CD14-positive monocyte (primary cell): ENCODE results near the gene GSK3A. TPM values are rescaled to one million over a fixed set of nuclear protein-coding genes. Genes with fewer than 3 reads are reported as not detected.

Experiments used
- DNase-seq, 3 donors: peaks; one replicate each; pipeline ENCODE4 v3.0.0-alpha.2; 2011 to 2022
- H2AFZ ChIP-seq: 2 replicates; pipeline ENCODE4 v1.6.0; 2012; ENCODE audit warnings: mild to moderate bottlenecking, low read depth, low read length, inconsistent platforms; ENCODE audit not compliant: insufficient read depth, poor library complexity, severe bottlenecking
- H3K27ac ChIP-seq, 2 donors: 1 replicate in 1 of 2; 2 replicates in 1 of 2; pipeline ENCODE4 v1.5.1; 2012 to 2013; ENCODE audit warnings: low read length in 2 of 2, control low read depth in 1 of 2, inconsistent platforms in 1 of 2, low read depth in 1 of 2, mild to moderate bottlenecking in 1 of 2
- H3K27me3 ChIP-seq, 2 donors: one replicate each; pipeline versions ENCODE4 v1.6.0 to v1.6.1; 2011 to 2013; ENCODE audit warnings: low read length in 2 of 2; ENCODE audit not compliant: control insufficient read depth in 2 of 2, insufficient read depth in 2 of 2
- H3K36me3 ChIP-seq, 2 donors: replicated peaks in 1 of 2; 1 replicate in 1 of 2; 2 replicates in 1 of 2; pipeline versions ENCODE4 v1.5.1 to v1.6.1; 2012 to 2013; ENCODE audit warnings: low read length in 2 of 2, control low read depth in 1 of 2, inconsistent platforms in 1 of 2, mild to moderate bottlenecking in 1 of 2; ENCODE audit not compliant: insufficient read depth in 2 of 2, control insufficient read depth in 1 of 2
- H3K4me1 ChIP-seq, 2 donors: 1 replicate in 1 of 2; 2 replicates in 1 of 2; pipeline versions ENCODE4 v1.5.1 to v1.6.1; 2012 to 2013; ENCODE audit warnings: low read length in 2 of 2, control low read depth in 1 of 2, inconsistent platforms in 1 of 2, mild to moderate bottlenecking in 1 of 2, moderate library complexity in 1 of 2; ENCODE audit not compliant: insufficient read depth in 2 of 2, control insufficient read depth in 1 of 2
- H3K4me2 ChIP-seq: replicated peaks from 2 replicates; pipeline ENCODE3; 2012; ENCODE audit warnings: low read length, moderate library complexity, mild to moderate bottlenecking; ENCODE audit not compliant: poor library complexity, severe bottlenecking; ENCODE audit errors: extremely low read depth
- H3K4me3 ChIP-seq, 3 experiments: fragments of 200-600 bp in 1 of 3; sonication (generic) in 1 of 3; replicated peaks in 1 of 3; 1 replicate in 2 of 3; 2 replicates in 1 of 3; pipeline ENCODE4 v1.5.1; 2011 to 2013; ENCODE audit warnings: low read length in 3 of 3, mild to moderate bottlenecking in 3 of 3, control low read depth in 2 of 3, low read depth in 2 of 3, inconsistent platforms in 1 of 3, moderate library complexity in 1 of 3
- H3K79me2 ChIP-seq: 2 replicates; pipeline ENCODE4 v1.6.0; 2012; ENCODE audit warnings: mild to moderate bottlenecking, control low read depth, inconsistent platforms, low read length, moderate library complexity; ENCODE audit not compliant: insufficient read depth
- H3K9ac ChIP-seq: 2 replicates; pipeline ENCODE4 v1.6.0; 2017; ENCODE audit warnings: low read length, mild to moderate bottlenecking; ENCODE audit not compliant: insufficient read depth, poor library complexity, severe bottlenecking
- H3K9me3 ChIP-seq, 2 donors: replicated peaks in 1 of 2; 1 replicate in 1 of 2; 2 replicates in 1 of 2; pipeline versions ENCODE4 v1.5.1 to v1.6.1; 2012 to 2013; ENCODE audit warnings: low read length in 2 of 2, control low read depth in 1 of 2; ENCODE audit not compliant: control insufficient read depth in 1 of 2, insufficient read depth in 1 of 2
- H4K20me1 ChIP-seq: 2 replicates; pipeline ENCODE4 v1.6.0; 2012; ENCODE audit warnings: mild to moderate bottlenecking, low read length, control low read depth, moderate library complexity; ENCODE audit not compliant: insufficient read depth
- H3K27ac Mint-ChIP-seq, 7 donors: one replicate each; pipeline ENCODE4 v1.8.0; 2020; ENCODE audit warnings: mild to moderate bottlenecking in 7 of 7, mixed read lengths in 7 of 7, moderate library complexity in 6 of 7, inconsistent platforms in 2 of 7
- H3K27me3 Mint-ChIP-seq, 3 donors: one replicate each; pipeline ENCODE4 v1.8.0; 2021 to 2022; ENCODE audit warnings: low read depth in 3 of 3, mild to moderate bottlenecking in 3 of 3, mixed read lengths in 3 of 3, moderate library complexity in 3 of 3, inconsistent platforms in 1 of 3
- H3K36me3 Mint-ChIP-seq, 2 donors: one replicate each; pipeline ENCODE4 v1.8.0; 2020; ENCODE audit warnings: mixed read lengths in 2 of 2, inconsistent platforms in 1 of 2, mild to moderate bottlenecking in 1 of 2
- H3K4me1 Mint-ChIP-seq: one replicate; pipeline ENCODE4 v1.8.0; 2020; ENCODE audit warnings: mild to moderate bottlenecking, mixed read lengths
- H3K4me3 Mint-ChIP-seq, 2 donors: one replicate each; pipeline ENCODE4 v1.8.0; 2020; ENCODE audit warnings: mild to moderate bottlenecking in 2 of 2, mixed read lengths in 2 of 2, moderate library complexity in 1 of 2
- H3K9me3 Mint-ChIP-seq, 7 donors: one replicate each; pipeline ENCODE4 v1.8.0; 2020 to 2022; ENCODE audit warnings: mixed read lengths in 7 of 7, mild to moderate bottlenecking in 6 of 7, moderate library complexity in 6 of 7, inconsistent platforms in 2 of 7
- CTCF ChIP-seq: fragments of 200-600 bp; IDR thresholded peaks from one replicate; pipeline ENCODE4 v1.8.0; 2022; ENCODE audit warnings: antibody characterized with exemption, mild to moderate bottlenecking
- WGBS: methylation state at CpG from one replicate; pipeline ENCODE4 v1.1.5; 2013; ENCODE audit warnings: missing lambda C conversion rate; ENCODE audit not compliant: insufficient coverage; 5-methylcytosine and 5-hydroxymethylcytosine counted together
- intact Hi-C, 2 donors: fragments of 100-400 bp; cut with micrococcal nuclease; formaldehyde crosslinking; loops; one replicate each; pipeline versions ENCODE4 v1.15.0 to v1.15.1; 2023
- polyA plus RNA-seq, 3 donors: library from polyadenylated mRNA; depleted of rRNA in 1 of 3; unstranded in 2 of 3; stranded (reverse) in 1 of 3; fragments of 300-500 nt in 2 of 3; fragments of >200 nt in 1 of 3; fragmentation: Illumina TruSeq in 2 of 3; gene quantifications; 1 replicate in 2 of 3; 2 replicates in 1 of 3; pipeline ENCODE4 v1.2.3, GENCODE V29; 2012 to 2021

The GSK3A gene
- polyA plus RNA-seq, 3 donors: 12.3 to 47.2 (median 14.9) TPM

DNA sequence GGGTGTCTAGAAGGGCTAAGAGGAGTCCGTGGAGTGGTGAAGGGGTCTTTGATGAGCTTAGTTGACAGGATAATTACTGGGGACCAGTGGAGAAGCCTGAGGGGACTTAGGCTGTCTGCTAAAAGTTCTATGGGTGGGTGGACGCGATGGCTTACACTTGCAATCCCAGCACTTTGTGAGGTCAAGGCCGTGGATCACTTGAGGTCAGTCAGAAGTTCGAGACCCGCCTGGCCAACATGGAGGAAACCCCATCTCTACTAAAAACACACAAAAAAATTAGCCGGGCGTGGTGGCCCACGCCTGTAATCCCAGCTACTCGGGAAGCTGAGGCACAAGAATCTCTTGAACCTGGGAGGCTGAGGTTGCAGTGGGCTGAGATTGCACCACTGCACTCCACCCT lies 2.8 kb upstream of the GSK3A start:
- Histone ChIP-seq H2AFZ (peak overlapping the region; percentile 82), H3K9ac (no peak overlapping the region), H3K36me3 (peaks cover 5 to 20% of the 10 kb centered on the region in 2 donors), H3K4me1 (peaks cover 31 to 38% of the 10 kb centered on the region in 2 donors), H3K79me2 (peaks cover 31% of the 10 kb centered on the region), H3K27me3 (no peaks in the 10 kb centered on the region), H3K9me3 (no peaks in the 10 kb centered on the region), H3K27ac (no peak overlapping the region), H3K4me2 (peak overlapping the region; percentile 90), H4K20me1 (peaks cover 51% of the 10 kb centered on the region), H3K4me3 (peak overlapping the region in 1 of 3 experiments; percentile 96)
- peaks cover 0 to 4% (median 3%) of the 10 kb centered on the region in 3 donors for H3K27me3 Mint-ChIP-seq
- H3K4me3 Mint-ChIP-seq: peak overlapping the region in 1 of 2 donors; percentile 48
- peaks cover 11 to 27% of the 10 kb centered on the region in 2 donors for H3K36me3 Mint-ChIP-seq
- H3K27ac Mint-ChIP-seq: peak overlapping the region in 6 of 7 donors; percentile 55 to 98 (median 97)
- no peak for TF ChIP-seq CTCF
- intact Hi-C loops: loop anchor here in 1 of 2 donors (10.0 kb wide), 1 partner anchor 110 kb away; the partner anchor contains the start of gene POU2F2
- 90% methylated on average over 8 of the region's 10 CpGs for WGBS
- DNase-seq: no peak
- H3K4me1 Mint-ChIP-seq: peaks cover 42% of the 10 kb centered on the region
- no peaks in the 10 kb centered on the region for H3K9me3 Mint-ChIP-seq

- Histone ChIP-seq H3K36me3 (peaks cover 10 to 20% of the 10 kb centered on the region in 2 donors), H3K27me3 (no peaks in the 10 kb centered on the region), H2AFZ (peak overlapping the region; percentile 82), H3K9me3 (no peaks in the 10 kb centered on the region), H3K4me2 (peak overlapping the region; percentile 90), H3K79me2 (peaks cover 34% of the 10 kb centered on the region), H3K9ac (peak overlapping the region; percentile 48), H3K4me3 (peak overlapping the region; percentile 79 to 96 (median 84)), H4K20me1 (peaks cover 51% of the 10 kb centered on the region), H3K27ac (peak overlapping the region; percentile 61 to 76), H3K4me1 (peaks cover 37 to 44% of the 10 kb centered on the region in 2 donors)
- peak; percentile 90 to 94 (median 90) for DNase-seq
- H3K27me3 Mint-ChIP-seq: peaks cover 0 to 4% (median 3%) of the 10 kb centered on the region in 3 donors
- 3% methylated on average over 39 of the region's 45 CpGs for WGBS
- intact Hi-C loops: loop anchor here (1.0 to 10.0 kb wide), 5 partner anchors 27 to 137 kb away; partner anchors contain the start of genes DEDD2 (in 1 of the 2) and POU2F2 (in 1 of the 2)
- peak overlapping the region; percentile 96 to 98 (median 97) for H3K27ac Mint-ChIP-seq
- peak; percentile 68 for TF ChIP-seq CTCF
- peak overlapping the region; percentile 95 to 99 for H3K4me3 Mint-ChIP-seq
- H3K4me1 Mint-ChIP-seq: peaks cover 48% of the 10 kb centered on the region
- peaks cover 14 to 29% of the 10 kb centered on the region in 2 donors for H3K36me3 Mint-ChIP-seq
- H3K9me3 Mint-ChIP-seq: no peaks in the 10 kb centered on the region
Measured at GRCh38 chr19:42244347-42245220, 2.2 kb upstream of the GSK3A start.
